ENCODE results near the gene CCDC74A. TPM values are rescaled to one million over a fixed set of nuclear protein-coding genes. Genes with fewer than 3 reads are reported as not detected.
"Not testable (repeated sequence)": the region's sequence is repeated elsewhere in the genome, so short reads cannot be mapped to it uniquely, and the experiment has no call there.

CCDC74A gene
- total RNA-seq, result 0.27 TPM

DNA sequence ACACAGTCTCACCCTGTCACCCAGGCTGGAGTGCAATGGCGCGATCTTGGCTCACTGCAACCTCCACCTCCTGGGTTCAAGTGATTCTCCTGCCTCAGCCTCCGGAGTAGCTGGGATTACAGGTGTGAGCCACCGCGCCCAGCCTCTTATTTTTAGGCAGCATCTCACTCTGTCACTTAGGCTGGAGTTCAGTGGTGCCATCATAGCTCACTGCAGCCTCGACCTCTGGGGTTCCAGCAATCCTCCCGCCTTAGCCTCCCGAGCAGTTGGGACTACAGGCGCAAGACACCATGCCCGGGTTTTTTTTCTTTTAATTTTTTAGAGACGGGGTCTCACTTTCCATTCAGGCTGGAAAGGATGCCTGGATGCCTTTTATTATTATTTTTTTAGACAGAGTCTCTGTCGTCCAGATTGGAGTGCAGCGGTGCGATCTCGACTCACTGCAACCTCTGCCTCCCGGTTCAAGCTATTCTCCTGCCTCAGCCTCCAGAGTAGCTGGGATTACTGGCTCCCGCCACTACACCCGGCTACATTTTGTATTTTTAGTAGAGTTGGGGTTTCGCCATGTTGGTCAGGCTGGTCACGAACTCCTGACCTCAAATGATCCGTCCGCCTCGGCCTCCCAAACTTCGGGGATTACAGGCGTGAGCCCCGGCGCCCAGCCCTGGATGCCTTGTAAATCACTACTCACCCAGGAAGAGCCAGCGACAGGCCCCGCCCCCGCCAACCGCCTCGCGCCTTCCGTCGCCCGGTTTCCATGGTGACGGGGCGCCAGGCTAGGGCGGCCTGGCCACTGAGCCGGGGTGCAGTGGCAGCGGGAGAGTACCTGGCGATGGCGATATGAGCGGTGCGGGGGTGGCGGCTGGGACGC, at the start of gene CCDC74A:
TSS of gene CCDC74A (plus strand) at position 758 of the 871 bp plus-strand sequence. CDS start at position 841, 83 bp downstream.
- DNase-seq (ENCODE audit: low read depth in 2 of 3, low spot score in 2 of 3), result peak in 1 of 3 donors; percentile 36

DNA sequence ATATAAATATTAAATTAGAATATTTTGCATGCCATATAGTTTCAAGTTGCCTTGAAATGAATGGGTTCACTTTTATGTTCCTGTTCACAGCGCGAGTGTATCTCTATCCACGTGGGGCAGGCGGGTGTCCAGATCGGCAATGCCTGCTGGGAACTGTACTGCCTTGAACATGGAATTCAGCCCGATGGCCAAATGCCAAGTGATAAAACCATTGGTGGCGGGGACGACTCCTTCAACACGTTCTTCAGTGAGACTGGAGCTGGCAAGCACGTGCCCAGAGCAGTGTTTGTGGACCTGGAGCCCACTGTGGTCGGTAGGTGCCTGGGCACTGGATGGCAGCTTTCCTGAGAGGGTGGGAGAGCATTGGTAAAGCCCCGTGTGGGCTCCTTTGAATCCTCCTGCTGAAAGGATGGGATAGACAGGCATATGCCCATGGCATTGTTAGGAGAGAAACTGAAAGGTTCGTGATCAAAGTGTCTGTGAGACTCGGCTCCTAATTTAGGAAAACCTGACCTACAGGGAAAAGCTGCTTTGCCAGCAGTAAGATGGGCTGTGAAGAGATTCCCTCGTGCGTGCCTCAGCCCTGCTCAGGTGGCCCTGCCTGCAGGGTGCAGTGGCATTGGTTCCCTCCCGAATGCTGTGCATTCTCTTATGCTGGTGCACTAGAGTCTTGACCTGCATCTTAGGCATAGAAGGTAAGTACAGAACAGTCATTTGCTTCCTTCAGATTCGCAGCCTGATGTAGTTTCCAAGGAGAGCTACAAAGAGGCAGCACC, 49.4 kb upstream of the CCDC74A start:
- not testable (repeated sequence) for DNase-seq (ENCODE audit: low read depth in 2 of 3, low spot score in 2 of 3)

DNA sequence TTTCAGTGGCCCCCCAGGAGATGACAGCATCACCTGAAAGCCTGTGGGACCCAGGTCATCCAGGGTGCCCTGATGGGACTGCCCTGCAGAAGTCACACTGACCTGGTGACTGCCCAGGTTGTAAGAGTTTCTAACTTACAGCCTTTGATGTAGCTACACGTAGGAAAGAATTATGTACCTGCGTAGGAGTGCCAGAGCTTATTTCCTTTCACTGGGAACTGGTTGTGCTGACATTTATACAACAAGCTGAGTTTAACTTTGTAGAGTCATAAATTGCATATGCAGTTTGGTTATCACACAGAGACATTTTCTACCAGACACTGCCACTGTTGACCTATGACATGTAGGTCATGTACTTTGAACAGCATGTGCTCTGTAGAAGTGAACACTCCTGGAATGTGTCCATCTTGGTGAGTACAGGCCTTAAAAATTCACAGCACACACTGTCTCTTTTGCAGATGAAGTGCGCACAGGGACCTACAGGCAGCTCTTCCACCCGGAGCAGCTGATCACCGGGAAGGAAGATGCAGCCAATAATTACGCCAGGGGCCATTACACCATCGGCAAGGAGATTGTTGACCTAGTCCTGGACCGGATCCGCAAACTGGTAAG, 48.7 kb upstream of the CCDC74A start:
- DNase-seq (ENCODE audit: low read depth in 2 of 3, low spot score in 2 of 3), result not testable (repeated sequence)

DNA sequence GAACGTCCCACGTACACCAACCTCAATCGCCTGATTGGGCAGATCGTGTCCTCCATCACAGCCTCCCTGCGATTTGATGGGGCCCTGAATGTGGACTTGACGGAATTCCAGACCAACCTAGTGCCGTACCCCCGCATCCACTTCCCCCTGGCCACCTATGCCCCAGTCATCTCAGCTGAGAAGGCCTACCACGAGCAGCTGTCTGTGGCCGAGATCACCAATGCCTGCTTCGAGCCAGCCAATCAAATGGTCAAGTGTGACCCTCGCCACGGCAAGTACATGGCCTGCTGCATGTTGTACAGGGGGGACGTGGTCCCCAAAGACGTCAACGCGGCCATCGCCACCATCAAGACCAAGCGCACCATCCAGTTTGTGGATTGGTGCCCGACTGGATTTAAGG, 47.3 kb upstream of the CCDC74A start:
- not testable (repeated sequence) for DNase-seq (ENCODE audit: low read depth in 2 of 3, low spot score in 2 of 3)

DNA sequence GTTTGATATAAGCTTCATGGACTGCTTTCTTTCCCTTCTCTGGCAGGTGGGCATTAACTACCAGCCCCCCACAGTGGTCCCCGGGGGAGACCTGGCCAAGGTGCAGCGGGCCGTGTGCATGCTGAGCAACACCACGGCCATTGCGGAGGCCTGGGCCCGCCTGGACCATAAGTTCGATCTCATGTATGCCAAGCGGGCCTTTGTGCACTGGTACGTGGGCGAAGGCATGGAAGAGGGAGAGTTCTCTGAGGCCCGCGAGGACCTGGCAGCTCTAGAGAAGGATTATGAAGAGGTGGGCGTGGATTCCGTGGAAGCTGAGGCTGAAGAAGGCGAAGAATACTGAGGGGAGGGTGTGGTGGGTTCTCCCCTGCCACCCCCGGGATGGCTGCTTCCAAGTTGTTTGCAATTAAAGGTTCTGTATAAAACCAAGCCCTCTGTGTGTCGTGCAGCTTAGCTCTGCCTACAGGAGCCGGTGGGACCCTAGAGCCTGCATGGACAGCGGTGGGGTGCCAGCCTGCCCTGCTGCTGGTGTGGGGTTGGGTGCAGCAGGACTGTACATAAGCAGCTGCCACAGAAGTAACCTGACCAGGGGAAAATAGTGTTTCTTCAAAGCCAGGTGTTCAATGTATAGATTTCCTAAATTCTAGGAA, 45.1 kb upstream of the CCDC74A start:
- not testable (repeated sequence) for DNase-seq (ENCODE audit: low read depth in 2 of 3, low spot score in 2 of 3)

DNA sequence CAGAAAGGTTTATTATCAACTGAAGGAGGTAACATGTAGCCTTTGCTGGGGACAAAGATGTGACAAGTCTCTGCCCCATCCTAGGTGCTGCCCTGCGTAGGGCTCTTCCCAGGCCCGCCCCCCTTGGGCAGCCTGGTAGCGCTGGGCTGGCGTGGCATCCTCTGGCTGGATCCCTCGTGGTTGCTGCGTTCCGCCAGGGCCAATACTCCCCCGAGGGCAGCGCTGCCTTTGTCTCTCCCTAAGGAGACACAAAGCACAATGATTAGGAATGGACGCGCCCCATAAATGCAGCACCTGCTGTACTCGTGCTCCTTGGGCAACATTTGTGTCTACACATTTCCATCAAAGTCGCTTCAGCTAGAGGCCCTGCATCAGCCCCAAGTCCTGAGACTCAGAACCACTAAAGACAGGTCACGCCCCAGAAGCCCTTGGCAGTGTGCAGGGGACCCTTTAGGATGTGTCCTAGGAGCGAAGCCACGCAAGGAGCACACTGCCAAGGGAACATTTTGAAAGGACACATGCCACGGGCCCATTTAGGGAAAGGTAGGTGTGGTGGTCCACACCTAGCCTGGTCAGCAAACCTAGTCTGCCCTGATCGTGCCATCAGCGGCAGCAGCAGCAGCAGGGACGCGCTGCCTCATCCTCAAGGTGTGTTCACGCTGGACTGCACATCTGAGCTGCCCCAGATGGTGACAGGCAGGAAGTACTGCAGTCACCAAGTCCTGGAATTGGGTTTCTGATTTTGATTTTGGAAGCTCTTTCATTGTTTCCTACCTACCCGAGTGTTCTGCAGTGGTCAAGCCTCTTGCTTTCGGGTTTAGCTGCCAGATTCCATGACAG, 43.5 kb upstream of the CCDC74A start:
- not testable (repeated sequence) for DNase-seq (ENCODE audit: low read depth in 2 of 3, low spot score in 2 of 3)

DNA sequence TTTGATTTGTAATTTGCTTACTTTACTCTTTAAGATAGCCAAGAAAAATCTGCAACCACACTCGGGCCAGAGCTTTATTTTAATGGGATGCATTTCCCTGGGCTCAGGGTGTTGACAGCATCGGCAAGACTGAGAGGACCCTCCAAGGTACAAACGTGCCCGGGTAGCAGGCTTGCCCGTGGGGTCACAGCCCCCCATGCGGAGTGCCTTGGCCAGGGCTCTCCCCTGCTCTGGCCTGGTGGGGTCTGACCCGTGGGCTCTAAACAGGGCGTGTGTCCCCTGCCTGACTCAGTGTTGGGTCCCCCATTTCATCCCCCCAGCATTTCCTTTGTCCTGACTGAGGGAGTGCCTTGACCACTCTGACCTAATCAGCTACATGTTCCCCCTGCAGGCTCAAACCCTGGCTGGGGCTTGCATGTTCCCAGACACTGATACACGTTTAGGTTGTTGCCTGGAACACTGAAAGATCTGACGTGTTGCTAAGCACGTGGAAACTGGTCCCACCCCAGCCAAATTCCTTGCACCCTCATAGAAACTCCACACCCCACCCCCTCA, 42.7 kb upstream of the CCDC74A start:
- not testable (repeated sequence) for DNase-seq (ENCODE audit: low read depth in 2 of 3, low spot score in 2 of 3)

DNA sequence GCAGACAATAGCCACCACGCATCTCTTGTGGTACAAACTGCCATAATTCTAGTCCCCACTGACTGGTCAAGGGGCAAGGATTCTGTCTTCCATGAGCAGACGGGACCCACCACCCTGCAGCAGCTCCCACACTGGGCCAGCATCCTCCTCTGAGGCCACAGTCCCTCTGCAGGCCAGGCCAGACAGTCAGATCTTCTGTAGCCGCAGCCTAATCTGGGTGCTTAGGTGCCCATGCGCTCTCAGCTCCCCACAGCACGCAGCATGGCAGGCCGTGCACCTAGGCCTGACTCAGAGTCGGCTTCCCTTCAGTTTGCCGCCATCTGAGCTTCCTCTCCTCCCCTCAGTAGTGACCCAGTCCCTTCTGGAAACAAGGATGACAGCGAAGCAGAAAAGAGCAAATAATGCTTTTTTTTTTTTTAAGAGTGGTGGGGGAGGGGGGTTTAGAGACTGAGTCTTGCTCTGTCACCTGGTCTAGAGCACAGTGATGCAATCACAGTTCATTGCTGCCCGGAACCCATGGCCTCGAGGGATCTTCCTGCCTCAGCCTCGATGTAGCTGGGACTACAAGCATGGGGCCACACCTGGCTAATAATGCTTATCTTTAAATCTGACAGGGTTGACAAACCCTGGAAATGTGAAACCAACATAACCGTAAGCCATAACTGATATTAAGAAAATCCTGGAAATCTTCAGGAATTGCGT, 41.3 kb upstream of the CCDC74A start:
- not testable (repeated sequence) for DNase-seq (ENCODE audit: low read depth in 2 of 3, low spot score in 2 of 3)

DNA sequence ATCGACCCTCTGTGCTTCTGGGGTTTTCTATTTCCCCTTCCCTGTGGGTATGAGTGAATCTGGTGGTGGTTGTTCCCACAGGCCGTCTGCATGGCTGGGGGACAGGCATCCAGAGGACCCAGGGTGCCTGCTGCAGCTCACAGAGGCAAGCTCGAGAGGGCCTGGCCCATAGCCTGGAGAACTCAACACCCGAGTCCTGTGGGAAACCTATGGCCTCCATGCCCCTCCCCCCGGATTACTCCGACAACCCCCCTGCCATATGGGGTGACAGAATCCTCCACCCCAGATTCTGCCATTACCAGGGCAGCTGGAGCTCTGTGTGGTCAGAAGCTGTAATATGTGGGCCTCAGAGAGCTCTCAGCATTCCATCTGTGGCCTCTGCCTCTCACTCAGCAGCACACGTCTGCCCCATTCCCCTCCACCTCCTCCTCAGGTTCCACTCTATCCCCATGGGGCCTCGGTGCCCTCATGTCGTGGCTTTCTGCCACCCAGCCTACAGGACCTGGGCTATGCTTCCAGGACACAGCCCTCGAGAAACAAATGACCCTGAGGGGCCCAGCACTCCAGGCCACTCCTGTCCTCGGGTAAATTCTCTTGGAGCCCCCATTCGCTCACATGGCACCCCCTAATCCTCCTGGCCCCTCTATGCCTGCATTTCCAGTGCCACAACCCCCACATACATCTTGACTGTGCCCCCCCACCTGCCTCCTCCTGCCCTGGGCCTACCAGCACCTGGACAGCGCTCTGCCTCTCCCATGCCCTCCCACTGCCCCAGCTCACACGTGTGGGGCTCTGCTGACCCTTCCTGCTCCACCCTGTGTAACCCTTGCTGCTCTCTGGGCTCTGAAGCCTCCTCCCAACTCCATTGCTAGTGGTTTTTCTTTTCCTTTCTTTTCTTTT, 39.1 kb upstream of the CCDC74A start:
- no peak for DNase-seq (ENCODE audit: low read depth in 2 of 3, low spot score in 2 of 3)

DNA sequence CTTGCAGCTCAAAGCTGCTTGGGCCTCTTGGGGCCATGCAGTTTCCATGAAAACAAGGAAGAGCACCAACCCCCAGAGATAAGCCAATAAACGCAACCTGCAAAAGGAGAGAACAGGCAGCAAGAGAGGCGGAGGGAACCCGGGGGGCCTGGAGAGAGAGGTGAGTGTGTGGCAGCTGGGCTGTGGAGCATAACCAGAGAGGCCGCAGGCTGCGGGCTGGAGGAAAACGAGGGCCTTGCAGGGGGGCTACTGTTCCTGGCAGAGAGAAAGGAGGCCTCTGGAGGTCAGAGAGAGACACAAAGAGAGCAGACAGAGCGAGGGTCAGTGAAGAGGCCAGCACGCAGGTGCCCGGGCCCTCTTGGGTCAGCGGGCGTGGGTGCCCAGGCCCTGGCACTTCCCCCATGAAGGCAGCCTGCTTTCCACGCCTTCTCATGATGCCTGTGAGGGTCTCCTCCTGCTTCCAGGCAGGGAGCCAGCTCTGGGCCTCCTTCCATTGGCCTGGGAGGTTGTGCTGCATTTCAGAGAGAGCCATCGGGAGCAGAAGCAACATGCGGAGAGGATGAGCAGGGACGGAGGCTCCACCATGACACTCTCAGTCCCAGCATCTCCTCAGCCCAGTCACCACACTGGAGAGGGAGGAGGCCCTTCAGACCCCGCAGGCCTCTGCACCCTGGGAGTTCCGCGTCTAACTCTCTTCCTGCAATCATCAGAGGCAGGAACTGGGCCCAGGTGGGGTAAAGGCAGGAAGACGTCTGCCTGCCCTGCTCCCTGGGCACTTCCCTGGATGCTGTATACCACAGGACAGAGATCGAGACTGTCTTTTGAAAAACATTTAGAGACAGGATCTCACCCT, 36.8 kb upstream of the CCDC74A start:
- DNase-seq (ENCODE audit: low read depth in 2 of 3, low spot score in 2 of 3), result not testable (repeated sequence)

DNA sequence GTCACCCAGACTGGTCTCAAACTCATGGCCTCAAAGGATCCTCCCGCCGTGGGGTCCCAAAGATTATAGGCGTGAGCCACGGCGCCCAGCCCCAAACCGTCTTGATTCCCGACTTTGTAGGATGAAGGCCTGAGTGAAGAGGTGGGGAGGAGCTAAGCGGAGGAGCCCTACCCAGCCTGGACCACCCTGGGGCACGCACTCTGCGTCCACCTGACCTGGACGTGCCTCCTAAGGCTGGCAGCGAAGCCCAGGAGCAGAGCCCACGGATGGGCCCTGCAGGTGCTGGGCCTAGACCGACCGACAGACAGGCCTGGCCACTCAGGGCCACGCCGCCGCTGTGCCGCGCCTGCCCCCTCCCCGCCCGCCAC, 36.2 kb upstream of the CCDC74A start:
- not testable (repeated sequence) for DNase-seq (ENCODE audit: low read depth in 2 of 3, low spot score in 2 of 3)

DNA sequence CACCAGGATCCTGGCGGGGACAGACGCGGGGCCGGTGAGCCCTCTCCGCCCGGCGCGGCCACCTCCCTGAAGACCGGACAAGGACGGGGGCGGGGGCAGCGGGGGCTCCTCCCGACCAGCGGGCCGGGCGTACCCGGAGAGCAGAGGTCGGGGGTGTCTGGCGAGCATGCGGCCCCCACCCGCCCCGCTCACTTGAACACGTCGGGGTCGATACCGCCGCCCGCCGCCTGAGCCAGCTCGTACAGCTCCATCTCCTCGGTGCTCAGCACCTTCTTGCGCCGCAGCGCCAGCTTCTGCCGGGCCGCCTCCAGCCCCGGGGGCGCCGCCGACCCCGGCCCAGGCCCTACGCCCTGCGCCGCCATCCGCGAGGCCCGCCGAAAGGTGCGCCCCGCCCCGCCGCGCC, 35.7 kb upstream of the CCDC74A start, which contains the start of gene MZT2A:
TSS of gene MZT2A (minus strand) at position 383 of the 403 bp plus-strand sequence. CDS start at position 362, 21 bp downstream.
- not testable (repeated sequence) for DNase-seq (ENCODE audit: low read depth in 2 of 3, low spot score in 2 of 3)

DNA sequence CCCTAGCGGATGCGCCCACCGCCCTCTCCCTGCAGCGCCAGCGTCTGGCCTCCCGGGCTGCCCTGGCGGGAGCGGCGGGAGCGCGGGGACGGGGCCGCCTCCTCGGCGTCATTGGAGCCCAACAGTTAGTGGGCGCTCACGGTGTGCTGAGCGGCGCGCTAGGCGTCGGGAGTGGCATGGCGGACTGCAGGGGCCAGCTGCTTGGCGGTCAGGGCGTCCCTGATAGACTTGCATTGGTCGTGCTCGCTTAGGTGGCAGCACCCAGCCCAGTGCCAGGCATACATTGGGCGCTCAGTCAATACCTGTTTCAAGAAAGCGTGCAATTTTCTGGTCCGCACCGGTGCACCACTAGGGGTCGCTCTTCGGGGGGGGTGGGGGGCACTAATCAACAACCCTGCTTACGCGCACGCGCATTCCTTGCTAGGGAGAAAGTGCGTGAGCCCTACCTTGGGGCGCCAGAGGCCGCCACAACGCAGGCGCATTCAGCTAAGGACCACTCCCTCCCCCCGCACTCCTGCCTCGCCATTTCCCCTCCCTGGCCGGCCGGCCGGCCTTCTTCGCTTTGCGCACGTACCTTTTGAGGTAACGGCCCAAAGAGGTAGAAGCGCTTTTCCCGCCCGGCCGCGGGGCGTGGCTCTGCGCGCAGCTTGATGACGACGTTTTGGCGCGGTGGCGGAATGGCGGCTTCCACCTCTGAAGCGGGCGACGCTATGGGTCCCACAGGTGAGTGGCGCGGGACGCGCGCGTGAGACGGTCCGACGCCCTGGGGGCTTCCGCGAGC, 35.1 kb upstream of the CCDC74A start:
- DNase-seq (ENCODE audit: low read depth in 2 of 3, low spot score in 2 of 3), result peak; percentile 92 to 98 (median 96)

DNA sequence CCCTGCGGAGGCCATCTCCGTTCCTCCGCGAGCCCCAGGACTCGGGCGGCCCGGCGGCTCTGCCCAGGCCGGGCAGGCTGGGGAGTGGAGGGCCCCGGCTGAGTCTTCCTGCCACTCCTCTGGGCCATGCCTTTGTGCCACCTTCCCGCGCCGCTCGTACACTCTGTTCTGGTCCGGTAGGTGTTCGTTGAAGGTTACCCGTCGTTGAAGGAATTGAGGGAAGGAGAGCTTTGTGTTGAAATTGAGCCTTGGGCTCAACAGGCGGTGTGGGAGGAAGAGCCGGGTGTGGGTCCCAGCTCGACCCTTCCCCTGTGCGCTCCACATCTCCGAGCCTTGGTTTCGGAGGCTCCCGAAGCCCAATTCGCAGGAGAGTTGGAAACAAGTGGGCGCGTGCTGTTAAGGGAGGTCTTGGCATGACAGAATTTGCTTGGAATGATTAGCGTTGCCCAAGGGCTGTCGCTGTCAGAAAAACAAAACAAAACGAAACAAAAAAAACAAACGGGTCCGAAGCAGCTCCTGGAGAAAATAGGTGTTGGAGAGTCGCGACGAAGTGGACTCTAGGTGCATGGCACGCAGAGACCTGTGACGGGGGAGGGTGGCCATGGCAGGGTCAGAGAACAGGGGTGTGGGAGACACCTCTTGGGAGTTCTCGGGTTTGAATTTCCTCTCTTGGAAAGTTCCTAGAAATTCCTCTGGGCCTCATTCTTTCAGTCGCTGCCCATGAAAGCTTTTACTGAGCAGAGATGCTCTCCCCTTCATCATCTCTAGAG, 34.3 kb upstream of the CCDC74A start:
- no peak for DNase-seq (ENCODE audit: low read depth in 2 of 3, low spot score in 2 of 3)

DNA sequence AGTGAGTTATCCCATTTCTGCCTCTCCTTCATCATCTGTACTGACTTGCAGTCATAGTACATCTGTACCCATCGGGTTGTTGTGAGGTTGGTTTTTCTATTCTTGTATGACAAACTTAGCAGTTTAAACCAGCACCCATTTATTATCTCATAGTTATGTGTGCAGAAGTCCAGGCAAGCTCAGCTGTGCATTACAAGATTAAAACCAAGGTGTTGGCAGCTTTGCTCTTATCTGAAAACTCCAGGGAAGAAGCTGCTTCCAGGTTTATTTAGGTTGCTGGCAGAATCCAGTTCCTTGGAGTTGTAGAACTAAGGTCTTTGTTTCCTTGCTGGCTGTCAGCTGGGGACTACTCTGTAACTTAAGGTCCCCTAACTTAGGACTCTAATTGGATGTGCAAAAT, 32.2 kb upstream of the CCDC74A start:
- not testable (repeated sequence) for DNase-seq (ENCODE audit: low read depth in 2 of 3, low spot score in 2 of 3)

Measured in hematopoietic multipotent progenitor cell (in vitro differentiated cells).